Renal cortical epithelial cell (primary cell): ENCODE results near the gene SMARCC1. TPM values are rescaled to one million over a fixed set of nuclear protein-coding genes. Genes with fewer than 3 reads are reported as not detected.
"Not testable (repeated sequence)": the region's sequence is repeated elsewhere in the genome, so short reads cannot be mapped to it uniquely, and the experiment has no call there.

Experiments used
- DNase-seq: peaks from one replicate; pipeline ENCODE4 v3.0.0-alpha.2; 2011; ENCODE audit warnings: low read depth
- total RNA-seq: library from RNA; depleted of rRNA; stranded (reverse); fragments of >200 nt; gene quantifications from 2 replicates; pipeline ENCODE4 v1.2.3, GENCODE V29; 2014

The SMARCC1 gene
- total RNA-seq, 1 donor from 2014 or later = 82.9 TPM

- no peak for DNase-seq
Measured at GRCh38 chr3:47766186-47766585, 15.5 kb downstream of the SMARCC1 start.

DNA sequence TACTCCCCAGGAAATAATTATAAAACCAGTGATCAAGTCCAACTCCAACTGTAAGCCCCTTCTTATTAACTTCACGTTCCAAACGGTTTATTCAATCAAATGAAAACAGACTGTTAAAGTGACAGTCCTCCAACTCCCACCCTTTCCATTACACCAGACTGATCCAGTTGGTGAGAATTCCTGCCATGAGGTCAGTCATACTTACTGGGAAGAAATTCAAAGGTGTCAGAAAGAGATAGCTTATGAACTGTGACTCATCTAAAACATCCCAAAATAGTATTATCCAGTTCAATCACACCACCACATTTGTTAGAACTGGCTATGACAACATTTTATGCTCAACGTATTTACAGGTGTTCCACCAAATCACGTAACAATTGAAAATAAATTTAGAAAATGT lies 19.5 kb downstream of the SMARCC1 start:
- no peak for DNase-seq

DNA sequence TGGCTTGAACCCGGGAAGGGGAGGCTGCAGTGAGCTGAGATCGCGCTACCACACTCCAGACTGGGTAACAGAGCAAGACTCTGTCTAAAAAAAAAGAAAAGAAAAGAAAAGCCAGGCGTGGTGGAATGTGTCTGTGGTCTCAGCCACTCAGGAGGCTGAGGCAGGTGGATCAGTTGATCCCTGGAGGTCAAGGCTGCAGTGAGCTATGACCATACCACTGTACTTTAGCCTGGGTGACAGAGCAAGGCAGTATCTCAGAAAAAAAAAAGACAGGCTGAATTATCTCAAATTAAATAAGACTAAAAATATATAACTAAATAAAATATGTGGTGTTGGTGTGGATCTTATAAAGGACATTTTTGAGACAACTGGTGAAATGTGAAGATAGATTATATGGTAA lies 20.6 kb downstream of the SMARCC1 start:
- peak; percentile 27 for DNase-seq

DNA sequence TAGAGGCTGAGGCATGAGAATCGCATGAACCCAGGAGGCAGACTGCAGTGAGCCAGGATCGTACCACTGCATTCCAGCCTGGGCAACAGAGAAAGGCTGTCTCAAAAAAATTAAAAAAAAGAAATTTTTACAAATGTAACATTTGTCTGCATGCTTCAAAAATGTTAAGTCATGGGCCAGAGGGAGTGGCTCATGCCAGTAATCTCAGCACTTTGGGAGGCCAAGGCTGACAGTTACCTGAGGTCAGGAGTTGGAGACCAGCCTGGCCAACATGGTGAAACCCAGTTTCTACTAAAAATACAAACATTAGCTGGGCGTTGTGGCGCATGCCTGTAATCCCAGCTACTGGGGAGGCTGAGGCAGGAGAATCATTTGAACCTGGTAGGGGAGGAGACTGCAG lies 21.5 kb downstream of the SMARCC1 start:
- not testable (repeated sequence) for DNase-seq

- DNase-seq = no peak
Measured at GRCh38 chr3:47758261-47759025, 23.2 kb downstream of the SMARCC1 start.

GRCh38 chr3:47752716-47753115 lies 29.0 kb downstream of the SMARCC1 start:
- DNase-seq = no peak

DNA sequence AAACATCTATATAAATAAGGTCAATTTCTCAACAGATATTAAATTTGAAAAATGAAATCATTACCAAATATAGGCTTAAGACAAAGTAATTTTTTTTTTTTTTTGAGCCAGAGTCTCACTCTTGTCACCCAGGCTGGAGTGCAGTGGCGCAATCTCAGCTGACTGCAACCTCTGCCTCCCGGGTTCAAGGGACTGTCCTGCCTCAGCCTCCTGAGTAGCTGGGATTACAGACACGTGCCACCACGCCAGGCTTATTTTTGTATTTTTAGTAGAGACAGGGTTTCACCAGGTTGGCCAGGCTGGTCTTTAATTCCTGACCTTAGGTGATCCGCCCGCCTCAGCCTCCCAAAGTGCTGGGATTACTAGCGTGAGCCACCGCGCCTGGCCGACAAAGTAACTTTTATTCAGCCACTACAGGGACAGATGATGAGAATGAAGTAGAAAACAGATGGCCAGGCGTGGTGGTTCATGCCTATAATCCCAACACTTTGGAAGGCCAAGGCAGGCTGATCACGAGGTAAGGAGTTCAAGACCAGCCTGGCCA lies 30.8 kb downstream of the SMARCC1 start:
- DNase-seq = not testable (repeated sequence)

DNA sequence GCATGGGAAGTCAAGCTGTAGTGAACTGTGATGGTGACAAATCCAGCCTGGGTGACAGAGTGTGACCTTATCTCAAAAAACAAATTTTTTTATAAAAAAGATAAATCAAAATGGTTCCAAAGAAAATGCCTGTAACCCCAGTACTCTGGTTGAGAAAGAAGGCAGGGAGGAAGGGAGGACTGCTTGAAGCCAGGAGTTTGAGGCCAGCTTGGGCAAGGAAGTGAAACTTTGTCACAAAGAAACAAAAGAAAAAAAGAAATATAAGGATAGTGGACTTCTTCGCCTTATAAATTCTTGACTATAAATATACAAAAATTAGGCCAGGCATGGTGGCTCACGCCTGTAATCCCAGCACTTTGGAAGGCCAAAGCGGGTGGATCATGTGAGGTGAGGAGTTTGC lies 34.1 kb downstream of the SMARCC1 start:
- DNase-seq = no peak

DNA sequence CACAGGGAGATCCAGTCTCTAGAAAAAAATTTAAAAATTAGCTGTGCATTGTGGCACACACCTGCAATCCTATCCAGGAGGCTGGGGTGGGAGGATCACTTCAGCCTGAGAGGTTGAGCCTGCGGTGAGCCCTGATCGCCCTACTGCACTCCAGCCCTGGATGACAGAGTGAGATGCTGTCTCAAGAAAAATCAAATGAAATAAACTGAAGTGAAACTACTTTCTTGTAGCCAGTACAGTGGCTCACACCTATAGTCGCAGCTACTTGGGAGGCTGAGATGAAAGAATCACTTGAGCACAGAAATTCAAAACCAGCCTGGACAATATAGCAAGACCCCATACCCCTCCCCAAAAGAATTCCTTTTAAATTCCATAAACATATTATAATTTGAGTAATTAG lies 35.4 kb downstream of the SMARCC1 start:
- DNase-seq = no peak

DNA sequence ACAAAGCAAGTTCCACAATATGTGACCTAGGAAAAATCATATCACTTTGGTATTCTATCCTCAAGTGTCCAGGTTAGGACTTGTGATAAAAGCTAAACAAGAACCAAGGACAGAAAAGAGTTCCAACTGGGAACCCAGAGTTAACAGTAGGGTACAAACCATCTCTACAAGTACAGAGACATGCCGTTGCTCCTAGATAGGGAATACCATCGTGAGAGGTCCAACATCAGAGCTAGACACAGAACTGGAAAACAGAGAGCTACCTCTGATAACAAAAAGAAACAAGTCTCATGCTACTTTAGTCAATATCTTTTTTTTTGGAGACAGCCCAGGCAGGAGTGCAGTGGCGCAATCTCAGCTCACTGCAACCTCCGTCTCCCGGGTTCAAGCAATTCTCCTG lies 37.8 kb downstream of the SMARCC1 start:
- no peak for DNase-seq

GRCh38 chr3:47743352-47743751 lies 38.3 kb downstream of the SMARCC1 start:
- not testable (repeated sequence) for DNase-seq

DNA sequence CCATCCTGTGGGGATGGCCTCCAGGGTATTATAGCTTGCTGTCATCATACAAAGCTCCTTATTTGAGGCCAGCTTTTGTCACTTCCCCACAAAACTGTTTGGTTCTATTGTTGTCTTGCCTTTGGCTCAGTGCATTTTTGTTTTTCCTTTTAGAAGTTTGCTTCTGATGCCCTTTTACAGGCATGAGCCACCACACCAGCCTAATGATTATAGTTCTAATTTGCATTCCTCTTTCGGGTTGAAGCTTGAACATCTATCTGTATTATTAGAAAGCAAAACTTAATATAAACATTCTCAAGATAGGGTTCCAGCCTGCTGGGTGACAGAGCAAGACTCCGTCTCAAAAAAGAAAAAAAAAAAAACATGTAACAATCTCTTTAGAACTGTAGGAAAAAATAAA lies 39.8 kb downstream of the SMARCC1 start:
- no peak for DNase-seq

GRCh38 chr3:47732143-47732542 lies 49.5 kb downstream of the SMARCC1 start:
- no peak for DNase-seq

GRCh38 chr3:47731061-47731460 lies 50.6 kb downstream of the SMARCC1 start:
- DNase-seq = no peak

GRCh38 chr3:47722859-47723258 lies 58.8 kb downstream of the SMARCC1 start:
- no peak for DNase-seq

DNA sequence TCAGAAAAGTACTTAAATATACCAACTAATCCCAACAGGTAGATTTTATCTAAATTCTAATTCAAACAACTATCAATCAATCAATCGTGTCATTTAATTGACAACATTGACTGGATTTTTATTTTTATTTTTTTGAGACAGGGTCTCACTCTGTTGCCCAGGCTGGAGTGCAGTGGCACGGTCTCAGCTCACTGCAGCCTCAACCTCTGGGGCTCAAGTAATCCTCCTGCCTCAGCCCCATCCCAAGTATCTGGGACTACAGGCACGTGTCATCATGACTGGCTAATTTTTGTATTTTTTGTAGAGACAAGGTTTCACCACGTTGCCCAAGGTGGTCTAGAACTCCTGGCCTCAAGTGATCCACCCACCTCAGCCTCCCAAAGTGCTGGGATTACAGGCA lies 64.2 kb downstream of the SMARCC1 start:
- DNase-seq = not testable (repeated sequence)

GRCh38 chr3:47716656-47717055 lies 65.0 kb downstream of the SMARCC1 start:
- peak; percentile 22 for DNase-seq

DNA sequence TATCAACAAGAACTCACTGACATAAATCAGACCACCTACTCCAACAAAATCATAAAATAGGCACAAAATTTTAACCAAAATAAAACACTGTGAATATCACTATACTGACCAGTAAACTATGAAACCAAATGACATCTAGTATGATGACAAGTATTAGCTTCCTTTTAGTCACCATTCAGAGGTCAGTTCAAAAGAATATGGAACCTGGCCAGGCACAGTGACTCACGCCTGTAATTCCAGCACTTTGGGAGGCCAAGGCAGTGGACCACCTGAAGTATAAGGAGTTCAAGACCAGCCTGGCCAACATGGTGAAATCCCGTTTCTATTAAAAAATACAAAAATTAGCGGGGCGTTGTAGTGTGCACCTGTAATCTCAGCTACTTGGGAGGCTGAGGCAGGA lies 65.8 kb downstream of the SMARCC1 start:
- peak; percentile 50 for DNase-seq

- DNase-seq = no peak
Measured at GRCh38 chr3:47714606-47715005, 67.1 kb downstream of the SMARCC1 start.

DNA sequence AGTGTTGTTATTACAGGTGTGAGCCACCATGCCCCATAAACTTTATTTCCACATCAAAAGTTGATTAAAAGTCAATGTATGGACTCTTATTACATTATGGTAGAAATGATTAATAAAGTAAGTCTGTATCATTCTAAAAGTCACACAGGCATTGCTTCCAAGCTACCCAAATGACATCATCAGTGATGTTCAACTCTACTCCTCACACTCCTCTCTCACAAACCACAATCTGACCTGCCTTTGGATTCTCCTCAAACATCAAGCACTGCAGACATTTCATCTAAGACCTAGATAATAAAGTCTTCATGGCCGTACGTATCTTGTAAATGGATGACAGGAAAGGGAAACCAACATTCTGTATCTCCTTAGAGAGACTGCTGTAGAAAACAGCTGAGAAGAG lies 68.0 kb downstream of the SMARCC1 start:
- no peak for DNase-seq

DNA sequence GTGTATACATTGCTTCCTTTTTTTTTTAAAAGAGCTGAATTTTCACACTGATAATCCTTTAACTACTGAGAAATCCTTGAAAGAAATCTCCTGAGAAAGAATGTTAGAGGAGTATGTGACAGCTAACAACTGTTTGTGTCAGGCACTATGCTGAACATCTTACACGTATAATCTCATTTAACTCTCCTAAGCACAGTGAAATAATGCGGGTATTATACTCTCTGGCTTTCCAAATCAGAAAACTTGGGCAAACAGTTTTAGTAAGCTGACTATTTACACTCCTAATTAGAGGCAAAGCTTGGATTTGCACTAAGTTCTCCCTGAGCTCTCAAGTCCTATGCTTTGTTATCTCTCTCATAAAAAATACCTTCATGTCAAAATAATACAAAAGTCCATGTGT lies 69.3 kb downstream of the SMARCC1 start:
- DNase-seq = no peak

GRCh38 chr3:47711596-47711995 lies 70.1 kb downstream of the SMARCC1 start:
- no peak for DNase-seq

DNA sequence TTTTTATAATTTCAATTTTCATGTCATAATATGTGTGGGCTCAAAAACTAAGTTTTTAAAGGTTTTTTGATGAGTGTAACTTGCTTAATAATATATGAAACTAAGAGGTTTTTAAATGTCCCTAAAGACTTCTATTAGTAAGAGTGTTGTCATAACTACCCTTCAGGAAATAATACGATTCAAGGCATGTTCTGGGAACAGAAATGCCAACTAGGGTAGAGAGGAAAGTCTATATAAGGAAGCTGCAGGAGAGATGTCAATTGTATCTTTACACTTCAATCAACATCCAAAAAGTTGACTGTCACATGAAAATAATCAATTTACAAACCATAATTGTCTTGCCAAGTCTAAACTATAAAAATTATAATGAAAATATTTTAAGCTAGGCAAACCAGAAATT lies 76.3 kb downstream of the SMARCC1 start:
- DNase-seq = no peak

GRCh38 chr3:47704237-47704612 lies 77.5 kb downstream of the SMARCC1 start:
- no peak for DNase-seq
